Measurements from ENCODE around the gene ALOX5AP. TPM values are rescaled to one million over a fixed set of nuclear protein-coding genes. Genes with fewer than 3 reads are reported as not detected.

The ALOX5AP gene
- polyA plus RNA-seq, 3 donors = 84.4 to 269 (median 220) TPM

GRCh38 chr13:30810801-30811200 is 75.5 kb downstream of the ALOX5AP start:
- Mint-ChIP-seq H3K4me1 (peaks cover 17% of the 10 kb centered on the region), H3K27ac (no peak overlapping the region), H3K36me3 (peaks cover 0 to 2% of the 10 kb centered on the region in 2 donors), H3K9me3 (peaks cover 0 to 2% (median 0%) of the 10 kb centered on the region in 7 donors), H3K4me3 (no peak overlapping the region), H3K27me3 (ENCODE audit: low read depth in 3 of 3) (peaks cover 0 to 4% (median 0%) of the 10 kb centered on the region in 3 donors)
- Histone ChIP-seq H3K36me3 (replicated peaks in 1 of 2; ENCODE audit: control insufficient read depth in 1 of 2, insufficient read depth in 2 of 2, low read length in 2 of 2) (no peaks in the 10 kb centered on the region), H3K4me2 (replicated peaks; ENCODE audit: extremely low read depth, low read length, poor library complexity, severe bottlenecking) (no peak overlapping the region), H3K4me1 (ENCODE audit: control insufficient read depth in 1 of 2, insufficient read depth in 2 of 2, low read length in 2 of 2) (peaks cover 15% of the 10 kb centered on the region in 2 donors), H3K79me2 (ENCODE audit: insufficient read depth, low read length) (no peaks in the 10 kb centered on the region), H2AFZ (ENCODE audit: insufficient read depth, low read depth, low read length, poor library complexity, severe bottlenecking) (no peak overlapping the region), H3K27me3 (ENCODE audit: control insufficient read depth in 2 of 2, insufficient read depth in 2 of 2, low read length in 2 of 2) (no peaks in the 10 kb centered on the region), H3K9ac (ENCODE audit: insufficient read depth, low read length, poor library complexity, severe bottlenecking) (no peak overlapping the region), H3K27ac (ENCODE audit: low read depth in 1 of 2, low read length in 2 of 2) (no peak overlapping the region), H4K20me1 (ENCODE audit: insufficient read depth, low read length) (no peaks in the 10 kb centered on the region), H3K9me3 (replicated peaks in 1 of 2; ENCODE audit: control insufficient read depth in 1 of 2, insufficient read depth in 1 of 2, low read length in 2 of 2) (no peaks in the 10 kb centered on the region), H3K4me3 (replicated peaks in 1 of 3; ENCODE audit: low read depth in 2 of 3, low read length in 3 of 3) (no peak overlapping the region)
- intact Hi-C loops (cut with micrococcal nuclease) = no loop called here
- no peak for TF ChIP-seq CTCF (IDR thresholded peaks at IDR 0.05)
- 100% methylated on average over 6 of the region's 11 CpGs for WGBS (ENCODE audit: insufficient coverage)
- no peak for DNase-seq

Other genes starting within 250 kb of the ALOX5AP start
- gene USPL1, start 117.6 kb upstream of the ALOX5AP start, polyA plus RNA-seq = 10 to 100 TPM in 1 of 3 donors, 1 to 10 TPM in 2; 3.9 to 20.5 (median 5.5) TPM
- not detected for gene MEDAG, start 170.7 kb downstream of the ALOX5AP start, polyA plus RNA-seq
- not detected for gene TEX26, start 197.1 kb downstream of the ALOX5AP start, polyA plus RNA-seq